Occipital lobe (tissue), 2 donors: Measurements from ENCODE around the gene GGT6. TPM values are rescaled to one million over a fixed set of nuclear protein-coding genes. Genes with fewer than 3 reads are reported as not detected.
A peak's percentile ranks its signal among the peaks of the same experiment; 100 is the strongest.

Source experiments
- DNase-seq: peaks from one replicate; lab custom pipeline; 2025; lab: John Stamatoyannopoulos, UW
- total RNA-seq: library from RNA; depleted of rRNA; stranded (reverse); fragments of >200 nt; gene quantifications from one replicate; pipeline ENCODE4 v1.2.3, GENCODE V29; 2014

Gene GGT6
- total RNA-seq, 1 donor from 2014 or later: not detected

- no peak for DNase-seq
Observed at GRCh38 chr17:4576161-4576558, 15.8 kb upstream of the GGT6 start.

DNA sequence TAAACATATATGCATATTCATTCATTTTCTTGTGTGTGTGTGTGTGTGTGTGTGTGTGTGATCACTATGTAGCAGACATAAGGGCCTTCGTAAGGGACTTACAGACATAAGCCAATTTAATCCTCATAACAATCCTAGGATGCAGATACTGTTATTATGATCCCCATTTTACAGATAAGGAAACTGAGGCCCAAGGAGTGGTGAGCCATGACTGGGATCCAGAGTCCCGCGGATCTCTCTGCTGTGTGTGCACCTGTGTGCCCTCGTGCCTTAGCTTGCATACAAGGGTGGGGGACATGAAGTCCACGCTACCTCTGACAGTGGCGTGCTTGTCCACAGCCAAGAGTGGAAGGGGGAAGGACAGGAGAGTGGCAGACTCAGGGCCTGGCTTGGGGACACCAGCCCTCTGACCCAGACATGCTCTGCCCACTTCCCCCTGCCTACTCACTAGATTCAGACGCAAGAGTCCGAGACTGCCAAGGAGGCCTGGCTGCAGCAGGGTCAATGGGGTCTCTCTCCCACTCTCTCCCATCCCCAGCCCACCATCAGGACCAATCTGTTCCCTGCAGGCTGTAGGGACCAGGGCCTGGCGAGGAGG lies 14.2 kb upstream of the GGT6 start:
- DNase-seq: no peak

- DNase-seq: no peak
Observed at GRCh38 chr17:4573669-4574068, 13.3 kb upstream of the GGT6 start.

DNA sequence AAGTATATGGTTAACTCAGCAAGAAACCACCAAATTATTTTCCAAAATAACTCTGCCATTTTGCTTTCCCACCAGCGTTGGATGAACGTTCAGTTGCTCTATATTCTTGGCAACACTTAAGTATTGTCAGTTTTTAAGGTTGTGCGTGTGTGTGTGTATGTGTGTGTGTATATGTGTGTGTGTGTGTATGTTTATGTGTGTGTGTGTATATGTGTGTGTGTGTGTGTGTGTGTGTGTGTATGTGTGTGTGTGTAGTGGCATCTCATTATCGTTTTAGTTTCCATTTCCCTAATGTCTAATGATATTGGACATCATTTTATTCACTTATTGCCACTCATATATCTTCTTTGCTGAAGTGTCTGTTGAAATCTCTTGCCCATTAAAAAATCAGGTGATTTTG lies 12.7 kb upstream of the GGT6 start:
- DNase-seq: no peak

GRCh38 chr17:4572131-4572530 lies 11.8 kb upstream of the GGT6 start:
- DNase-seq: no peak

- no peak for DNase-seq
Observed at GRCh38 chr17:4569591-4569990, 9.2 kb upstream of the GGT6 start.

- no peak for DNase-seq
Observed at GRCh38 chr17:4566785-4567184, 6.4 kb upstream of the GGT6 start.

DNA sequence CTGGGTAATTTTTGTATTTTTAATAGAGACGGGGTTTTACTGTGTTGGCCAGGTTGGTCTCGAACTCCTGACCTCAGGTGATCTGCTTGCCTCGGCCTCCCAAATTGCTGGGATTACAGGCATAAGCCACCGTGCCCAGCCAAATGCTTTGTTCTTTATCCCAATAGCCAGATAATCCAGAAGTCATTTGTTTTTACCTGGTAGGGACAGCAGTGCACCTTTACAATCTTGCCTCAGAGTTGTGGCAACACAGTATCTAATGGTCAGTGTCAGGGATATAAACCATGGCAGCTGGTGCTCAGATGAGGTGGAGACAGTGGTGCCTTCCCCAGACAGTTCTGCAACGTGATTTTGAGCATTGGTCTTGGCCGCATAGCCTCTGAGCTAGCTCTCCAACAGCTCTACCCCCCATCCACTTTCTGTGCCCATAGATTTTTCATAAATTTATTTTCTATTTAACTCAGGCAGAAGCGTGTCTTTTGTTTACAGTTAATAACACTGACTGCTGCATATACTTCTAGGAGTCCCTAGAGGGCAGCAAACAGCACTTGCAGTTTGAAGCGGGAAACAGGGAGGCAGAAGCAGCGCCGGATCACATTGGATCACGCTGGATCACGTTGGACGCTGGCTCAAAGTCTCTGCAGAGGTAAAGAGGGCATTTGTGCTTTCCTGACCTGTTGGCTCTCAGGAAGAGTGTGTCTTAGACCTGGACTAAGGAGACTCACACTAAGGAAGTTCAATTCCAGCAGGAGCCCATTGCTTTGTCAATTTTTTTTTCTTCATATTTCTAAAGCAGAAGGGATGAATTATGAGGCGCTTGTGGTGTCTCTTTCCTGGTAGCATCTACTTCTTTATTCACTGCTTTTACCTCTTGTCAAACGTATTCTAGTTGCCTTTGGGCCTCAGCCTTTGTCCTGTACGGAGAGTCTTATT lies 5.1 kb upstream of the GGT6 start:
- peak; percentile 16 for DNase-seq

GRCh38 chr17:4562015-4562969 lies 1.9 kb upstream of the GGT6 start:
- DNase-seq: no peak

DNA sequence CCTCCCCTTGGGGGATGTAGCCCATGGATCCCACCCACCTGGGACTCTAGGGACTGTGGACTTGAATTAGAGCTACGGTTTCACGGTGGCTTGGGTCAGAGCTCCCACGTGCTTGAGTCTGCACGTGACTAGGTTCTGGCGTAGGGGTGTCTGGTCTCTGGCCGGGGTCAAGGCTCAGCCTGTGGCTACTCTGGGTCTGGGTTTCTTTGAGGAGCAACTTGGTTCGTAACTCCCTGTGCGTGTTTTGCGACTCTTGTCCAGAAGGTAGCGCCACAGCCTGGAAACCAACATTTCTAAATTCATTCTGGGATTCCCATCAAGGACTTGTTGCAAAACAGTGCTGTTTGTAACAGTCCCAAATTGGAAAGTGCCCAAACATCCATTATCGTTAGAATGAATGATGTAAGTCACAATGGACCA lies 470 bp upstream of the GGT6 start:
- DNase-seq: no peak

- no peak for DNase-seq
Observed at GRCh38 chr17:4559966-4560365, 411 bp downstream of the GGT6 start.

DNA sequence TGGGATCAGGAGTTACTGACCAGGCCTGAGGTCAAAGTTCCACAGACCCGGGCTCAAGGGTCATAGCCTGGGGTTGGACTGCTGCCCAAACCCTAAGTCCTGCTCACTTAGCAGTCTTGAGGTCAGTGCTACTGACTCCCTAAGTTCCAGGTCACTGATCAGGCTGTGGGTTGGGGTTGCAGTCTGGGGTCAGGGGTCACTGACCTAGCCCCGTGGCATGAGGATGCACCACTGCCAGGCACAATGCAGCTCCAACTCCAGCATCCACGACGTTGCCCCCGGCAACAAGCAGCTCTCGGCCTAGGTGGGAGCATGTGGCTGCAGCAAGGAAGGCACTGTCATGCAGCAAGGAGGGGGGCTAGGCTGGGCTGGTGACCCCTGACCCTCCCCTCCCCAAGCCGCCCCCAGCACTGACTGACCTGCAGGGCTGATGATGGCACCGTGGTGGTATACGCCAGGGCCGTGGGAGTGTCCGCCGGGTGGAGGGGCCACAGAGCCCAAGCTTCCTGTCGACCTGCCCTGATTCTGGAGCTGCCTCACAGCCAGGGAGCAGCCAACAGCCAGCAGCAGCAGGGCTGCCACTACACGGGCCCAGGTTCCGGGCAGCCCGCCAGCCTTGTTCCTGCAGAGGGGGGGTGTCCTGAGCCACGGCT lies 1.1 kb downstream of the GGT6 start:
- no peak for DNase-seq

DNA sequence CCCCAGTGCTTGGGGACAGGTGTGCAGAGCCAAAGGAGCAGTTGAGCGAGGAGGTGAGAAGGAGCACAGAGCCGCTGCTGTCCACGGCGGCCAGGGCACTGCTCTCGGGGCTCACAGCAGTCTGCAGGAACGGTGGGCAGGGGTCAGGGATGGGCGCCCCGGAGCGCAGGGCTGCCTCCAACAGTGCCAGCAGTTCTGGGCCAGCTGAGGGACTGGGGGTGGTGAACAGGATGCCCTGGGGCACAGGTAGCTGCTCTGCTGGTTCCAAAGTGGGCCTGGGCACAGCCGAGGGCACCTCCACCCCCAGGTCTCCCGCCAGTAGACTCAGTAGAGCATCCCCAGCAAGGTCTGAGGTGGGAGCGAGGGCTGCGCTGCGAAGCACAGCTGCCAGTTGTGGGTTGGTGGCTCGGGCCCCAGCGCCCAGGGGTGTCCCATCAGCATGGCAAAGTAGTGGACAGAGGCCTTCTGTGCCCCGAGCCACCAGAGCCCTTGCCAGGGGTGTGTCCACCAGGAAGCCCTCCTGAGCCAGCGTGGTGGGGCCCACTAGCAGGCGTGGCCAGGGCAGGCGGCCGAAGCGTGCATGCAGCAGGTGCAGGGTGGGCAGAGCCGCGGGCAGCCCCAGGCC lies 1.9 kb downstream of the GGT6 start:
- no peak for DNase-seq

- no peak for DNase-seq
Observed at GRCh38 chr17:4557626-4558346, 2.6 kb downstream of the GGT6 start.

- DNase-seq: no peak
Observed at GRCh38 chr17:4556996-4557395, 3.4 kb downstream of the GGT6 start.

GRCh38 chr17:4555873-4556759 lies 4.3 kb downstream of the GGT6 start:
- no peak for DNase-seq

GRCh38 chr17:4554997-4555799 lies 5.2 kb downstream of the GGT6 start, which contains the start of gene MYBBP1A:
Gene MYBBP1A (minus strand): TSS chr17:4555384. CDS start chr17:4555324, 60 bp downstream.
- peak; percentile 94 for DNase-seq

DNA sequence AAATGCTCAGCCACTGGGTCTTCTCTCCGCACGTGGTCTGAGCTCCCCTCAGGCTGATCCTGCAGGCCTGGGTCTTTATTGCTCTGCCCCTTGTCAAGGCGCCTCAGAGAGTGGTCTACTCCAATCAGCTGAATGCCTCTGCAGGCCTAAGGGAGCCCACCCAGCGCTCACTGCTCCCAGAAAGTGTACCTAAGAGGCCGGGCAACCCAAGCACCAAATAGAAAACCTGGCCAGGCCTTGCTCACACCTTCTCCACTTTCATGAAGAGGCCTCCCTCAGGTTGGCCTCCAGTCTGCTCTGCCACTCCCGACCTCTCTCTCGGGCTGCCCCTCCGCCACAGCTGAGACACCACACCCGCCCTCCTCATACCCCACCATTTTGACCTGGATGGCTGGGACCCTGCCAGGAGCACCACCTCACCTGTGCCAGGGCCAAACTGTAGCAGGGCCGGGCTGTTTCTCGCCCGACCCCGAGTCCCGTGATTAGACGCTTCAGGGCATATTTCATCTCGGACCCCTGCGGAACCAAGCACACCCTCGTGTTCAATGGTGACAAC lies 5.9 kb downstream of the GGT6 start:
- no peak for DNase-seq
